Activated CD8-positive, alpha-beta memory T cell treated with anti-CD3 and anti-CD28 coated beads for 36 hours (primary cell): Measurements from ENCODE around the gene KATNBL1. TPM values are rescaled to one million over a fixed set of nuclear protein-coding genes. Genes with fewer than 3 reads are reported as not detected.
"Not testable (repeated sequence)": the region's sequence is repeated elsewhere in the genome, so short reads cannot be mapped to it uniquely, and the experiment has no call there.

Experiments
- CTCF ChIA-PET: fragments of 350-600 bp; sonication (Branson Sonifier 250); formaldehyde crosslinking; loops from one replicate; lab custom pipeline; 2021; ENCODE audit warnings: antibody characterized with exemption; lab: Charles Lee
- POLR2A ChIA-PET: fragments of 350-600 bp; sonication (Branson Sonifier 250); formaldehyde crosslinking; loops from one replicate; lab custom pipeline; 2021; ENCODE audit warnings: antibody characterized with exemption; lab: Charles Lee
- total RNA-seq, 2 experiments: library from RNA; stranded (reverse); gene quantifications; one replicate each; pipeline ENCODE4 v1.2.3, GENCODE V29; 2021

Gene KATNBL1
- total RNA-seq, 2 experiments from 2014 or later = 34.1 to 42.6 TPM

DNA sequence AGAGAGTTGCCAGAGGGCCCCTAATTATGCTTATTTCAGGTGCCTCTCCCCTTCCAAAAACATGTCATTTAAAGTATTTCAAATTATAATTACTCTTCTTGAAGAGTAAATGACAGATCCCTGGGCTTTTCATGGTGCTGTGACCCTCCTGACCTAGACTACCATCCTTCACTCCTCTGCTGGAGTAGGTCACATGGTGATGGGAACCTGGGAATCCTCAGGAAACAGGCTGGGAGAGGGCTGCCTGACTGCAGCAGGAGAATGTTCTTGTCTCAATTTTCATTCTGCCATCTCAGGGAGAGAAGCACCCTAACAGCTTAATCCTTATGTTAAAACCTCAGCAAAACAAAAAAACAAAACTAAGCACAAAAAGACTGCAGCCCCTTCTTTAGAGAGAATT is 83.4 kb downstream of the KATNBL1 start:
- POLR2A ChIA-PET = no interaction called here
- CTCF ChIA-PET = interaction anchor here (1.8 kb wide), 1 partner anchor 16 kb away, joined by 4 read pairs; no protein-coding TSS in a partner anchor

DNA sequence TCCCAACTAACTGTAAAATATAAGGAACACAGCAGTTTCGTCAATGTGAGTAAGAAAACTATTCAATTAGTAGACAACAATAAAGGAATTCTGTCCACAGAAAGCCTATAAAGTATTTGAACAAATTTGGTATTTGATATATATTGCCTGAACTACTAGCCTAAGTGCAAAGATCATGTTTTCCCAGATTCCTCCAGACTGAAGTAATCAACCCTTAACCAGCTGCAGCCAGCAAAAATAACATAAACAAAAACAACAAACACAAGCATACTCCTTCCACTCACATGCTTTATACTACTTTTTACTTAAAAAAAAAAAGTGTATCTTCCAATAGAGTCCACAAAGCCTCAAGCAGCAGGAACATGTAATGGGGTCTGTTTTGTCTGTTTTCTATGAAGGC is 84.0 kb downstream of the KATNBL1 start:
- ChIA-PET POLR2A (no interaction called here), CTCF (interaction anchor here (1.8 kb wide), 1 partner anchor 16 kb away, joined by 4 read pairs; no protein-coding TSS in a partner anchor)

DNA sequence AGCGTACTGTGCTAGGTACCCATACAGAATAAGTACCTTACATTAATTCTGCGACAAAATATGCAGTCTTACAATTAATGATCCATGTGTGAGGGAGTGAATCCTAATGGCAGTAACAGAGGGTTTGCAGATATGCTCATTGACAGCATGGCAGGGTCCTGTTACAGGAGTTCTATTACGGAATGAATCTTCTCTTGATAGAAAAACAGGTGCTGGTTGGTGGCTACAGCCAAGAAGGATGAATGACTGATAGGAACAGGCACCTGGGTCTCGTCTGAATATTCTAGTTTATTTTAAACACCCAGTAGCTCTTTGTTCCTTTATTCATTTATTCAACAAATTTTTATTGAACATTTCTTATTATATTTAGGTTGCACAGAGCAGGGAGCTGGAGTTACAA is 85.2 kb downstream of the KATNBL1 start:
- ChIA-PET POLR2A (no interaction called here), CTCF (interaction anchor here (0.6 kb wide), 1 partner anchor 161 kb away, joined by 4 read pairs; no protein-coding TSS in a partner anchor)

DNA sequence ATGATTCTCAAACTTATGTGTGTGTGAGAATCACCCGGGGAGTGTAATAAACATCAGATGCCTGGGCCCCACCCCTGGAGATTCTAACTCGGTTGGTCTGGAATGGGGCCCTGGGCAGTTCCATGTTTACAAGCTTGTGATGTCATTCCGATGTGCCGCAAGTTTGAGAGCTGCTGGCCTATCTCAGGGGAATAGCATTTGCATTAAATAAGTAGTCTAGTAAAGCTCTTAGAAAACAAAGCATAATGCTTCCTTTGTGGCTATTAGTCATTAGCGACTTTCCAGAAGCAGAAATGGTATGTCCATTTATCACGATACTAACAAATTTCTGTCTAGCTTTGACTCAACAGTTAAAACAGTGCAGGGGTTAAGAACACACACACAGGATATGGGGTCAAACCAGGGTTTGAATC is 87.1 kb downstream of the KATNBL1 start:
- POLR2A ChIA-PET = no interaction called here

DNA sequence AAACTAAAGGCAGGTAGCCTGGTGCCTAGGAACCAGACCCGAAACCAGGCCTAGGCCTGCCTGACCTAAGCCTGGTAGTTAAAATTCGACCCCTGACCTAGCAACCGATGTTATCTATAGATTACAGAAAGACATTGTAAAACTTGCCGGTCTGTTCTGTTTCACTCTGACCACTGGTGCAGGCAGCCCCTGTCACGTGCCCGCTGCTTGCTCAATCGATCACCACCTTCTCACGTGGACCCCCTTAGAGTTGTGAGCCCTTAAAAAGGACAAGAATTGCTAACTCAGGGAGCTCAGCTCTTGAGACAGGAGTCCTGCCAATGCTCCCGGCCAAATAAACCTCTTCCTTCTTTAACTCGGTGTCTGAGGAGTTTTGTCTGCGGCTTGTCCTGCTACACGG is 88.1 kb downstream of the KATNBL1 start:
- CTCF ChIA-PET, POLR2A ChIA-PET: not testable (repeated sequence)

More for the DNA sequence above, 87.1 kb downstream of the KATNBL1 start:
- CTCF ChIA-PET = no interaction called here

DNA sequence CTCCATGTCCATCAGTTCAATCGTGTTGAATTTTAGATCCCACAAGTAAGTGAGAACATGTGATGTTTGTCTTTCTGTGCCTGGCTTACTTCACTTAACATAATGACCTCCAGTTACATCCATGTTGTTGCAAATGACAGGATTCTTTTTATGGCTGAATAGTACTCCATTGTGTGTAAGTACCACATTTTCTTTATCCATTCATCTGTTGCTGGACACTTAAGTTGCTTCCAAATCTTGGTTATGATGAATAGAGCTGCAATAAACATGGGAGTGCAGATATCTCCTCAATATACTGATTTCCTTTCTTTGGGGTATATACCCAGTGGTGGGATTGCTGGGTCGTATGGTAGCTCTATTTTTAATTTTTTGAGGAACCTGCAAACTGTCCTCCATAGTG is 89.5 kb downstream of the KATNBL1 start:
- POLR2A ChIA-PET = interaction anchor here (0.7 kb wide), 1 partner anchor 1334 kb away, joined by 3 read pairs; no protein-coding TSS in a partner anchor
- CTCF ChIA-PET = not testable (repeated sequence)

DNA sequence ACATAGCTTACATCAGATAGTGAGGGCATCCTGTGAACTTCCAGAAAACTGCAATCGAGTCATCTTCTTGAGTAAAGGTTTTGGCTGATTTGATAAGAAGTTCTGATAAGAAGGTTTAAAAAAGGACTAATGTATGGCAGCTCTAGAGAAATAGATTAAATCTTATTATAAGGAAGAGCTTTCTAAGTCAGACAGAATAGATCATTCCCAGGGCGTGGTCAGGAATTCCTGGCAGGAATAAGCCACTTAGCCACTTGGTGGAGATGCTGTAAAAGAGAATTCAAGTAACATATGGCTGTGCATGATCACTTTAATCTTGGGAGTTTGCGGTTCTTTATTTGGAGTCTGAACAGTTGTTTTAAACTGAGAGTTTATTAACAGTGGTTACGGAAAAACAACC is 90.6 kb downstream of the KATNBL1 start:
- ChIA-PET POLR2A (no interaction called here), CTCF (no interaction called here)

DNA sequence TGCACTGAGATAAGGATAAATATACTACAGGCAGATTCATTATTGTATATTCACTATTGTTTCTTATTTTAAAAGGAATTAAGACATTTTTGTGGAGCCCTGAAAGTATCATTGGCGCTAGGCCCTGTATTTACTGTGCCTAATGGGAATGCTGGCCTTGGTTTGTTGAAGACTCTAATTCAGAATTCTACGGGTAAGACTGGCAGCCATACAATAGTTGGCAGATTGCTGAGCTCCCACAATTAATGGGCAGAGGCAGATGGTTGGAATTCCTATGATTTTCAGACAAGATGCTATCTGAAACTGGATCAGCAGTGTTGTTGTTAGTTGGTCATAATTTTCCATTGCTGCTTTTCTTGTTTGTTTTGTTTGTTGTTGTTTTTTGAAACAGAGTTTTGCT is 93.3 kb downstream of the KATNBL1 start:
- ChIA-PET CTCF (no interaction called here), POLR2A (no interaction called here)

DNA sequence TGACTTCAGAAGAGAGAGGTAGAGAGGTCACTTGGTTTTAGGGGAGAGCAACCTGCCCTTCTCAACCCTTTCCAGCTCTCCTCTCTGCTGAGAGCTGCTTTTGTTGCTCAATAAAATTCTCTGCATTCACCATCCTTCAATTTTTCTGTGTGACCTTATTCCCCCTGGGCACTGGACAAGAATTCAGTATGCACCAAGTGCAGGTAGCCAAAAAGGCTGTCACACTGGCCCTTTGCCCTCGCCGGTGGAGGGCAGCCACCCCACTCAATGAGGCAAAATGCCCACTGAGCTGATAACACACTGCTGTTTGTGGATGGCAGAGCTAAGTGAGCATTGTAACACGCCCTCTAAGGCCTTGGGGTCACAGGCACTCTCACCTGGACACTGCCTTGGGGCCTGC is 95.2 kb downstream of the KATNBL1 start:
- ChIA-PET POLR2A (no interaction called here), CTCF (no interaction called here)

DNA sequence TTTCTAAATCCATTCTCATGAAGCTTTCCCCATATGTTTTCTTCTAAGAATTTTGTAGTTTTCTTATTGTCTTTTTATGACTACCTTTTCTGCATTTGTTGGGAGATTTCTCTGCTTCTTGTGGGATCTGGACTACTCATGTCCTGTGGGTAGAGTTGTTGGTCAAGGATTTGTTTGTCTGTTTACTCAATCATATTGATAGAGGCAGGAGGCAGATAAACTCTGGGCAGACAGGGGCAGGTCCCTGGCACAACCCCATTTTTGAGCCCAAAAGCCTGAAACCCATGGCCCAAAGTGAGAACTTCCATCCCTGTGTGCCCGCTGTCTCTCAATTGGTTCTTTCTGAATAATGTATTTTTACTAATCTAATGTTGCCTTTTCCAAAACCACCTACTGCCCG is 95.7 kb downstream of the KATNBL1 start:
- CTCF ChIA-PET = no interaction called here
- POLR2A ChIA-PET = no interaction called here

DNA sequence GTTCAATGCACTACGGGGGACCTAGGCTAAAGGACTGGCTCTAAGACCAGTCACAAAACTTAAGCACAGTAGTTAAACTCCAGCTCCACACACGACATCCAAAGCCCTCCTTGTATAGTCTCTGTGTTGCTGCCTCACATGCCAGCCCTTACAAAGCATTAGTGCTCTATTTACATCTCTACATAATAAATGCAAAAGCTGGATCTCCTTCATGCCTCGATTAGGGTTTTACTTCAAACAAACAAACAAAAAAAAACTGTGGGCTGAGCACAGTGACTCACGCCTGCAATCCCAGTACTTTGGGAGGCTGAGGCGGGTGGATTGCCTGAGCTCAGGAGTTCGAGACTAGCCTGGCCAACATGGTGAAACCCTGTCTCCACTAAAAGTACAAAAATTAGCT is 98.4 kb downstream of the KATNBL1 start:
- ChIA-PET CTCF (interaction anchor here (3.9 kb wide), 1 partner anchor 99 kb away, joined by 25 read pairs; the partner anchor contains the start of gene KATNBL1), POLR2A (no interaction called here)

DNA sequence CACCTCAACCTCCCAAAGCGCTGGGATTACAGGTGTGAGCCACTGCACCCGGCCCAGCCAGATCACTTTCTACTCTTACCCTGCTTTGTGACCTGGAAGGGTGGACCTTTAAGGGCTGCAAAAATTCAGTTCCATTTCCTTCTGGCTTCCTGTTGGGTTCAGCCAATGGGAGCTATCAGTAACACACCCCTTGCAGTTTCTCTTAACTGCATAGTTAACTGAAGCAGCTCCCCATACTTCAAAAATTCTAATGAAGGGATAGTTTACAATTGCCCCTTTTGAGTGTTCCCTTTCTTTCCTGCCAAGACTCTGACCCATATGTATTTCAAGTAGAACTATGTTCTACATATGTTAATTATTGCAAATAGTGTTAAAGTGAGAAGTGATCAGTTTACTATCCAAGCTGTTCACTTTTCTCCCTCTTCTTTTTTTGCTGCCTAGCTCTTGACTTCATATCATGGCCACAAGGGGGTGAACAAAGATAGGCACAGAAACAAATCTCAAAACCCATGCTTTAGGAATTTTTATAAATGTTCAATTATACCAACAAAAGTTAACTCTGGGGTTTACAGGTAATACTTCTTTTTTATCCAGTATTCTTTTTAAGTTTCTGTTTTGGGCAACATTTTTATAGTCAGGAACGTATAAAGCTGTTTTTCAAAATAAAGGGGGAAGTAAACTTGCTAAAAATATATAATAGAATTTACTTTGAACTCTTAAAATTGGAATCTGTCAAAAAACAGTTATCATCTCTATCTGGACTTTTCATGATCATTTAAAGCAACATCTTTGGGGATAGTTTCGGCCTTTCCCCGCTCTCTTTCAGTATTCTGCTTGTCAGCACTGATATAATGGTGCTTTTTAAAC is 99.9 kb downstream of the KATNBL1 start:
- CTCF ChIA-PET = interaction anchor here (1.2 to 3.9 kb wide), 4 partner anchors 15 to 100 kb away, joined by 3 to 25 read pairs (median 4); partner anchors contain the start of gene KATNBL1
- POLR2A ChIA-PET = no interaction called here

DNA sequence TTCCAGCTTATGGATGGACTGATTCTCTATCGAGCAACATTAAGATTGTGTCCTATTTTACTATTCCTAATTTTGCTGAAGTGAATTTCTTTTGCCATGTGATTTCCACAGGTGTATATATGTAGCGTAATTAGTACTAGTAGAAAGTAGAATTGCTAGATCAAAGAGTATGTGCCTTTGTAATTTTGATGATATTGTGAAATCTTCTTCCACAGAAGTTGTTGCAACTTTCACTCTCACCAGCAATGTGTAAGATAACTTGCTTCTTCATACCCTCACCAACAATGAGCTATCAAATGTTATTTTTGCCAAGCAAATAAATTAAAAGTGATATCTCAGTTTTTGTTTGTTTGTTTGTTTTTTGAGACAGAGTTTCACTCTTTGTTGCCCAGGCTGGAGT is 102.6 kb downstream of the KATNBL1 start:
- POLR2A ChIA-PET = no interaction called here
- CTCF ChIA-PET = no interaction called here

DNA sequence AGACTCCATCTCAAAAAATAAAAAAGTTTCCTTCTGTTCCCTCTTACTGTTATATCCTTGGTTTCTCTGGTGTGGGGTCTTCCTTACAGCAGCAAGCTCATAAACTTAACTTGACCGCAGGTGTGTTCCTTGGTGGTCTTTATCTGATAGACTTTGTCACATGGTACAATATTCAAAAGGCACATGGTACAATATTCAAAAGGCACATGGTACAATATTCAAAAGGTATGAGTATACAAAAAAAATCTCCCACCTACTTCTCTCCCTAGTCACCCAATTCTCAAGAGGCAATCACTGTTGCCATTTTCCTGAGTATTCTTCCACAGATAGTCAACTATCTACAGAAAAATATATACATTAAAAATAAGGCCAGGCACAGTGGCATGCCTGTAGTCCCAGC is 103.5 kb downstream of the KATNBL1 start:
- POLR2A ChIA-PET = interaction anchor here (0.7 kb wide), 1 partner anchor 16 kb away, joined by 3 read pairs; no protein-coding TSS in a partner anchor
- CTCF ChIA-PET = no interaction called here

DNA sequence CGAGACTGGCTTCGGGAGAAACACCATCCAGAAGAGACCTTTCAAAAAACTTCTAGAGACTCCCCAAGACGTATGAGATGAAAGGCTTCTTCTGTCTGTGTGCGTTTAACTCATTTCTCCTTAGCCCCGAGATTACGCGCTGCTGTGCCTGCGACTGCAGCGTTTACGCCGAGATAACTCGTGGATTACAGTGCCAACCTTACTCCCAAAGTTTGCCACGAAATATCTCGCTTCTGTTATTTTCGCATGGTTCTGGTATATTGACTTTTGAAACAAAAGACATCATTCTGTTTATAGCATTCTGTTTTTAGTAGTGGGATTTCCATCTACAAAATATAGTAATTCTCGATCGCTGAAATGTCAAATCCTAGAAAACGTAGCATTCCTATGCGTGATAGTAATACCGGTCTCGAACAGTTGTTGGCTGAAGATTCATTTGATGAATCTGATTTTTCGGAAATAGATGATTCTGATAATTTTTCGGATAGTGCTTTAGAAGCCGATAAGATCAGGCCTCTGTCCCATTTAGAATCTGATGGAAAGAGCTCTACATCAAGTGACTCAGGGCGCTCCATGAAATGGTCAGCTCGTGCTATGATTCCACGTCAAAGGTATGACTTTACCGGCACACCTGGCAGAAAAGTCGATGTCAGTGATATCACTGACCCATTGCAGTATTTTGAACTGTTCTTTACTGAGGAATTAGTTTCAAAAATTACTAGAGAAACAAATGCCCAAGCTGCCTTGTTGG is 107.5 kb downstream of the KATNBL1 start:
- POLR2A ChIA-PET = interaction anchor here (0.7 to 1.5 kb wide), 3 partner anchors 17 to 123 kb away, joined by 3 to 6 read pairs (median 4); partner anchors contain the start of genes EMC4 and KATNBL1
- CTCF ChIA-PET = interaction anchor here (1.2 to 4.5 kb wide), 3 partner anchors 38 to 123 kb away, joined by 3 to 19 read pairs (median 3); partner anchors contain the start of genes EMC4 and KATNBL1

DNA sequence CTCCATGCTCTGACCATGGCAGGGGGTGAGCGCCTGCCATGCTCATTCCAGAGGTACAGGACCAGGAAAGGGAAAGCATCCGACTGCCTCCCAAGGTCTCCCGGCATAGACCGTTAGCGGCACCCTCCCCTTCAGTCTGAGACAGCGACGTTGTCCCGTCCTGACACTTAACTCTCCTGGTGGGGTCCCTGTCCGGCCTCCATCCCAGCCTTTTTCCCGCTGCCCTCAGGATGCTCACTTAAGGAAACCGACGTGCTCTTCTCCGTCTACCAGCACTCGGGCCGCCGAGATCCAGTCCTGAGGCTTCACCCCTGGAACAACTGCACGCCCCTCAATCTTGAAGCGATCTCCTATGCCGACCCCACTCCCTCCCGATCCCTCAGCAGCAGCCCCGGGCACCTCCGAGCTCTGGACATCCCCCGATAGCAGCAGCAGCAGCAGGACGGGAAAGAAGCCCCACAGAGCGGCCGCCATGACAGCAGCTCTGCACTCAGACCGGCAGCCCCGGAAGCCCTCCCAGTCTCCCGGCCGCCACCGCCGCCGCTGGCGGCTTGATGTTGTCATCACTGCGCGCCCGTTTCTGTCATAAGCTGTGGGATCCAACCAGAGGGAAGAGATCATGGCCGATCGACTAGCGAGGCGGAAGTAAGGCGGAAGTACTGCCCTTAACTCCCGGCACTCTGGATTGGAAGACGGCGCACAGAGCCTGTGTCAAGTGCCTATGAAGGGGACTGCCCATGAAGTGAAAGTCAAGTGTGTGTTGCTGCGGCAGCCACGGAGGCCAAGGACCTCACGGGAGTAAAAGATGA is 108.3 kb downstream of the KATNBL1 start, which contains the start of the genes EMC7 and PGBD4:
Gene EMC7 (minus strand): TSS at position 497 of the 809 bp plus-strand sequence. CDS start 23 bp downstream, at position 474.
Gene PGBD4 (plus strand): TSS at position 718 of the 809 bp plus-strand sequence. CDS start 449 bp downstream, outside the sequence.
- ChIA-PET CTCF (interaction anchor here (4.5 kb wide), 1 partner anchor 108 kb away, joined by 19 read pairs; the partner anchor contains the start of gene KATNBL1), POLR2A (interaction anchor here (0.7 to 1.5 kb wide), 3 partner anchors 16 to 123 kb away, joined by 3 to 6 read pairs (median 4); partner anchors contain the start of genes EMC4 and KATNBL1)

DNA sequence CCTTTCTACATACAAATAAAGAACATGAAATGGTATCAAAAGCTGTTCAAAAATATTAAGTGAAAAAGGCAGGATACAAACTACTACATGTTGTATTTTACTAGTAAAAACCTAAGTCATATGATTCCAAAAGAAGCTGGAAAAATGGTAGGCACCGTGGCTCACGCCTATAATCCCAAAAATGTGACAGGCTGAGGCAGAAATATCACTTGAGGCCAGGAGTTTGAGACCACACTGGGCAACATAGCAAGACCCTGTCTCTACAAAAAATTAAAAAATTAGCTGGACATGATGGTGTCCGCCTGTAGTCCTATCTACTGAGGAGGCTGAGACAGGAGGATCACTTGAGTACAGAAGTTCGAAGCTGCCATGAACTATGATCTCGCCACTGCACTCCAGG is 110.0 kb downstream of the KATNBL1 start:
- POLR2A ChIA-PET = no interaction called here
- CTCF ChIA-PET = no interaction called here
